ENCODE results near the gene GMNN. TPM values are rescaled to one million over a fixed set of nuclear protein-coding genes. Genes with fewer than 3 reads are reported as not detected.

GMNN gene
- total RNA-seq, 5 donors from 2014 or later (not counting 1 experiment from before 2014, with no cell fraction given): 5.7 to 12.3 (median 6.1) TPM

DNA sequence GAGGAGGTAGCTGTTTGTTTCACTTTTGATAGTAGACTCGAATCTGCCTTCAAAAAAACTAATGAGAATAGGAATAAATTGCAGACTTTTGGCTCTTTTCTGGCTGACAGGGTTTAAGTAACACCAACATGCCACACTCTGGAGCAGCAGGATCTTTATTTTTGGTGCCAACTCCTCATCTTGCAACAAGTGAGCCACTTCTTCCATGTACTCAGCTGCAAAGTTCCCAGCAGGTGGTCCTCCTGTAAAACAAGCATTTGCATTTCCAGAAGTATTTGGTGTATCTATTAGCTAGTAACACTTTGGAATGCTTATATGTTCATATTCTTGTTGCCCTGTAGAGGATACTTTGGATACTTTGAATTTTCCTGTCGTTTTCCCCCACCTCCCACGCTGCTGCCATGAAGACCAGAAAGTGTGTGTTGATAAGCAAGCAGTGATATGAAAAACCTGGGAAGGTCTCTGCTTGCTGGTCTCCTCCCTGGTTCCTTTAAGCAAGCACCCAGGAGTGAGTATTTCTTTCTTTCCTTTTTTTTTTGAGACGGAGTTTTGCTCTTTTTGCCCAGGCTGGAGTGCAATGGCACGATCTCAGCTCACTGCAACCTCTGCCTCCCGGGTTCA lies 23.0 kb downstream of the GMNN start:
- H3K4me3 ChIP-seq (ENCODE audit: control insufficient read depth in 1 of 2, extremely low read depth in 1 of 2, low read length in 1 of 2): no peak overlapping the region
- ChIA-PET POLR2A (no interaction called here), CTCF (no interaction called here)
- no peaks in the 10 kb centered on the region for H3K9me3 Mint-ChIP-seq
- H3K4me1 ChIP-seq (ENCODE audit: control insufficient read depth in 1 of 2, extremely low read depth in 1 of 2, insufficient read depth in 2 of 2, low read length in 2 of 2): no peaks in the 10 kb centered on the region
- 87% methylated on average over 3 of the region's 6 CpGs for WGBS (ENCODE audit: insufficient coverage)
- peak overlapping the region in 1 of 2 donors; percentile 10 for H3K27ac Mint-ChIP-seq
- peaks cover 6 to 9% (median 7%) of the 10 kb centered on the region in 3 donors for H3K4me1 Mint-ChIP-seq
- ATAC-seq (replicated peaks in 1 of 4) (no peak), DNase-seq (no peak)
- H3K4me3 Mint-ChIP-seq: no peak overlapping the region
- H3K27me3 Mint-ChIP-seq: no peaks in the 10 kb centered on the region
- no peaks in the 10 kb centered on the region for H3K9me3 ChIP-seq
- H3K27me3 ChIP-seq (replicated peaks in 1 of 2; ENCODE audit: control insufficient read depth in 2 of 2, extremely low read depth in 1 of 2, insufficient read depth in 2 of 2, low read length in 1 of 2): no peaks in the 10 kb centered on the region
- peaks cover 6% of the 10 kb centered on the region for H3K36me3 Mint-ChIP-seq
- H3K36me3 ChIP-seq (ENCODE audit: control insufficient read depth in 2 of 2, extremely low read depth in 1 of 2, insufficient read depth in 1 of 2, low read length in 1 of 2): peaks cover 0 to 4% of the 10 kb centered on the region in 2 donors
- H3K27ac ChIP-seq (ENCODE audit: low read length): no peak overlapping the region

DNA sequence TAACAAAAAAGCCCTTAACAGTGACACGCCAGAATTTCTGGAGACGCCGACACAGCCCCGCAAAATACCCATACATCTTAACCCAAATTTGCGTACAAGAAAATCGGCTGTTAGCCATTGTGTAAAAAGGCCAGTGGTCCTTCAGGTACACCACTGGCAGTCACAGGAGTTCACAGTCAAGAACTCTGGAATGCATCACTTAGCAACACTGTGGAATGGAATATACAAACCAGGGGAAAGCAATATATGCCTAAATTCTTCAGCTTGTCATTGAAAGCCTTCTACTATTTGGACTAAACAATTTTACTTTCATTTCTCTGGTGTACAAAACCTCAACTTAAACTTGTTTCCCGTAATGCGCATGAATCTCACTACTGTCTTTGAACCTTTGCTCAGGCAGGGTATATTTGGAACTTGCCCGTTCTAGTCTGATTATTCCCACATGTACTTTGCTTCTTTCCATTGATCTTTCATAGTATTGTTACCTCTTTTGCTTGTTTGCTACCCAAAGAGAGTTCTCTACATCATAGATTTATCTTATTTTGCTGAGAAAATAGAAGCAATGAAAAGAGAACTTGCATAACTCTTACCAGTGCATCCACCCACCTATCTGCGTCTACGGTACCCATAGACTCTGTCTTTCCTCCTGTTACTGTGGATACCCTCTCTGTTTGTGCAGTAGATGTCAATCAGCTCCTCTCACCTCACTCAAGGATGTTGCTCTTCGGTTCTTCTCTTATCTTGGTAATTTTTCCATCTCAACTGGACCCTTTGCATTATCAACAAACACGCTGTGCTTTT lies 24.2 kb downstream of the GMNN start, which contains the start of gene ARMH2:
TSS of gene ARMH2 (minus strand) at position 178 of the 801 bp plus-strand sequence. CDS start at position 118, 60 bp downstream.
- DNase-seq (no peak), ATAC-seq (replicated peaks in 1 of 4) (peak in 1 of 4 experiments; percentile 30)
- Histone ChIP-seq H3K36me3 (ENCODE audit: control insufficient read depth in 2 of 2, extremely low read depth in 1 of 2, insufficient read depth in 1 of 2, low read length in 1 of 2) (peaks cover 0 to 13% of the 10 kb centered on the region in 2 donors), H3K9me3 (no peaks in the 10 kb centered on the region), H3K27me3 (replicated peaks in 1 of 2; ENCODE audit: control insufficient read depth in 2 of 2, extremely low read depth in 1 of 2, insufficient read depth in 2 of 2, low read length in 1 of 2) (no peaks in the 10 kb centered on the region), H3K4me3 (ENCODE audit: control insufficient read depth in 1 of 2, extremely low read depth in 1 of 2, low read length in 1 of 2) (no peak within 1 kb of the TSS), H3K27ac (ENCODE audit: low read length) (no peak within 1 kb of the TSS), H3K4me1 (ENCODE audit: control insufficient read depth in 1 of 2, extremely low read depth in 1 of 2, insufficient read depth in 2 of 2, low read length in 2 of 2) (no peaks in the 10 kb centered on the region)
- no peaks in the 10 kb centered on the region for H3K9me3 Mint-ChIP-seq
- CTCF ChIA-PET: interaction anchor here in 1 of 2 donors (0.7 kb wide), 1 partner anchor 334 kb away, joined by 3 read pairs; no protein-coding TSS in a partner anchor
- H3K4me3 Mint-ChIP-seq: no peak within 1 kb of the TSS
- 77% methylated on average over 4 of the region's 13 CpGs for WGBS (ENCODE audit: insufficient coverage)
- no peaks in the 10 kb centered on the region for H3K27me3 Mint-ChIP-seq
- POLR2A ChIA-PET: no interaction called here
- peaks cover 10% of the 10 kb centered on the region for H3K36me3 Mint-ChIP-seq
- peak within 1 kb of the TSS; percentile 19 to 41 for H3K27ac Mint-ChIP-seq
- peaks cover 6 to 9% (median 7%) of the 10 kb centered on the region in 3 donors for H3K4me1 Mint-ChIP-seq

GRCh38 chr6:24799541-24799915 lies 24.8 kb downstream of the GMNN start:
- Mint-ChIP-seq H3K36me3 (peaks cover 10% of the 10 kb centered on the region), H3K9me3 (no peaks in the 10 kb centered on the region), H3K4me1 (peaks cover 6 to 9% (median 7%) of the 10 kb centered on the region in 3 donors), H3K27me3 (no peaks in the 10 kb centered on the region), H3K27ac (peak overlapping the region; percentile 19 to 41), H3K4me3 (no peak overlapping the region)
- peaks cover 0 to 17% of the 10 kb centered on the region in 2 donors for H3K36me3 ChIP-seq (ENCODE audit: control insufficient read depth in 2 of 2, extremely low read depth in 1 of 2, insufficient read depth in 1 of 2, low read length in 1 of 2)
- WGBS (ENCODE audit: insufficient coverage): 33% methylated on average over 1 of the region's 1 CpG
- ATAC-seq (replicated peaks in 1 of 4): no peak
- CTCF ChIA-PET: no interaction called here
- POLR2A ChIA-PET: no interaction called here
- H3K4me1 ChIP-seq (ENCODE audit: control insufficient read depth in 1 of 2, extremely low read depth in 1 of 2, insufficient read depth in 2 of 2, low read length in 2 of 2): no peaks in the 10 kb centered on the region
- H3K9me3 ChIP-seq: no peaks in the 10 kb centered on the region
- no peak overlapping the region for H3K27ac ChIP-seq (ENCODE audit: low read length)
- no peaks in the 10 kb centered on the region for H3K27me3 ChIP-seq (replicated peaks in 1 of 2; ENCODE audit: control insufficient read depth in 2 of 2, extremely low read depth in 1 of 2, insufficient read depth in 2 of 2, low read length in 1 of 2)
- no peak for DNase-seq
- no peak overlapping the region for H3K4me3 ChIP-seq (ENCODE audit: control insufficient read depth in 1 of 2, extremely low read depth in 1 of 2, low read length in 1 of 2)

GRCh38 chr6:24802271-24803059 lies 27.7 kb downstream of the GMNN start:
- H3K36me3 ChIP-seq (ENCODE audit: control insufficient read depth in 2 of 2, extremely low read depth in 1 of 2, insufficient read depth in 1 of 2, low read length in 1 of 2): peaks cover under 1 to 46% of the 10 kb centered on the region in 2 donors
- Mint-ChIP-seq H3K27me3 (no peaks in the 10 kb centered on the region), H3K36me3 (peaks cover 14% of the 10 kb centered on the region), H3K27ac (peak overlapping the region; percentile 55 to 67), H3K4me1 (peaks cover 6 to 9% (median 7%) of the 10 kb centered on the region in 3 donors), H3K4me3 (no peak overlapping the region), H3K9me3 (no peaks in the 10 kb centered on the region)
- ChIA-PET POLR2A (interaction anchor here in 1 of 2 donors (0.6 kb wide), 1 partner anchor 9 kb away, joined by 6 read pairs; no protein-coding TSS in a partner anchor), CTCF (interaction anchor here in 1 of 2 donors (0.7 kb wide), 1 partner anchor 283 kb away, joined by 7 read pairs; no protein-coding TSS in a partner anchor)
- H3K9me3 ChIP-seq: no peaks in the 10 kb centered on the region
- no peak overlapping the region for H3K4me3 ChIP-seq (ENCODE audit: control insufficient read depth in 1 of 2, extremely low read depth in 1 of 2, low read length in 1 of 2)
- no peak for DNase-seq
- ATAC-seq (replicated peaks in 1 of 4): peak in 1 of 4 experiments; percentile 34
- H3K27me3 ChIP-seq (replicated peaks in 1 of 2; ENCODE audit: control insufficient read depth in 2 of 2, extremely low read depth in 1 of 2, insufficient read depth in 2 of 2, low read length in 1 of 2): no peaks in the 10 kb centered on the region
- WGBS (ENCODE audit: insufficient coverage): 100% methylated on average over 4 of the region's 8 CpGs
- no peaks in the 10 kb centered on the region for H3K4me1 ChIP-seq (ENCODE audit: control insufficient read depth in 1 of 2, extremely low read depth in 1 of 2, insufficient read depth in 2 of 2, low read length in 2 of 2)
- H3K27ac ChIP-seq (ENCODE audit: low read length): no peak overlapping the region

- peaks cover 0 to 3% (median 0%) of the 10 kb centered on the region in 3 donors for H3K4me1 Mint-ChIP-seq
- Histone ChIP-seq H3K4me1 (ENCODE audit: control insufficient read depth in 1 of 2, extremely low read depth in 1 of 2, insufficient read depth in 2 of 2, low read length in 2 of 2) (no peaks in the 10 kb centered on the region), H3K27ac (ENCODE audit: low read length) (no peak overlapping the region), H3K9me3 (no peaks in the 10 kb centered on the region), H3K36me3 (ENCODE audit: control insufficient read depth in 2 of 2, extremely low read depth in 1 of 2, insufficient read depth in 1 of 2, low read length in 1 of 2) (peaks cover 7 to 73% of the 10 kb centered on the region in 2 donors), H3K27me3 (replicated peaks in 1 of 2; ENCODE audit: control insufficient read depth in 2 of 2, extremely low read depth in 1 of 2, insufficient read depth in 2 of 2, low read length in 1 of 2) (no peaks in the 10 kb centered on the region), H3K4me3 (ENCODE audit: control insufficient read depth in 1 of 2, extremely low read depth in 1 of 2, low read length in 1 of 2) (no peak overlapping the region)
- POLR2A ChIA-PET: no interaction called here
- CTCF ChIA-PET: interaction anchor here in 1 of 2 donors (0.6 to 0.8 kb wide), 2 partner anchors 32 to 268 kb away, joined by 3 to 7 read pairs; no protein-coding TSS in a partner anchor
- no CpG with 5 or more reads among the region's 3 CpGs for WGBS (ENCODE audit: insufficient coverage)
- no peak for DNase-seq
- ATAC-seq (replicated peaks in 1 of 4): no peak
- no peaks in the 10 kb centered on the region for H3K9me3 Mint-ChIP-seq
- no peak overlapping the region for H3K4me3 Mint-ChIP-seq
- H3K36me3 Mint-ChIP-seq: peaks cover 27% of the 10 kb centered on the region
- no peaks in the 10 kb centered on the region for H3K27me3 Mint-ChIP-seq
- peak overlapping the region; percentile 17 to 58 for H3K27ac Mint-ChIP-seq
Measured at GRCh38 chr6:24807584-24807983, 32.8 kb downstream of the GMNN start.

- Histone ChIP-seq H3K27me3 (replicated peaks in 1 of 2; ENCODE audit: control insufficient read depth in 2 of 2, extremely low read depth in 1 of 2, insufficient read depth in 2 of 2, low read length in 1 of 2) (no peaks in the 10 kb centered on the region), H3K9me3 (no peaks in the 10 kb centered on the region), H3K36me3 (ENCODE audit: control insufficient read depth in 2 of 2, extremely low read depth in 1 of 2, insufficient read depth in 1 of 2, low read length in 1 of 2) (peaks cover 7 to 57% of the 10 kb centered on the region in 2 donors), H3K27ac (ENCODE audit: low read length) (no peak overlapping the region), H3K4me1 (ENCODE audit: control insufficient read depth in 1 of 2, extremely low read depth in 1 of 2, insufficient read depth in 2 of 2, low read length in 2 of 2) (no peaks in the 10 kb centered on the region), H3K4me3 (ENCODE audit: control insufficient read depth in 1 of 2, extremely low read depth in 1 of 2, low read length in 1 of 2) (no peak overlapping the region)
- ATAC-seq (replicated peaks in 1 of 4) (no peak), DNase-seq (no peak)
- no peak overlapping the region for H3K4me3 Mint-ChIP-seq
- H3K27ac Mint-ChIP-seq: no peak overlapping the region
- WGBS (ENCODE audit: insufficient coverage): 86% methylated on average over 3 of the region's 3 CpGs
- peaks cover 0 to 3% (median 0%) of the 10 kb centered on the region in 3 donors for H3K4me1 Mint-ChIP-seq
- H3K27me3 Mint-ChIP-seq: no peaks in the 10 kb centered on the region
- no peaks in the 10 kb centered on the region for H3K9me3 Mint-ChIP-seq
- CTCF ChIA-PET: no interaction called here
- peaks cover 23% of the 10 kb centered on the region for H3K36me3 Mint-ChIP-seq
- POLR2A ChIA-PET: interaction anchor here in 1 of 2 donors (1.5 kb wide), 1 partner anchor 9 kb away, joined by 5 read pairs; no protein-coding TSS in a partner anchor
Measured at GRCh38 chr6:24809728-24810127, 35.0 kb downstream of the GMNN start.
